NCI-H69 (cell line): ENCODE results near the gene GPR160.
"Not testable (repeated sequence)": the region's sequence is repeated elsewhere in the genome, so short reads cannot be mapped to it uniquely, and the experiment has no call there.

ENCODE experiments used
- DNase-seq: peaks from one replicate; lab custom pipeline; 2025; lab: John Stamatoyannopoulos, UW

GPR160 gene

DNA sequence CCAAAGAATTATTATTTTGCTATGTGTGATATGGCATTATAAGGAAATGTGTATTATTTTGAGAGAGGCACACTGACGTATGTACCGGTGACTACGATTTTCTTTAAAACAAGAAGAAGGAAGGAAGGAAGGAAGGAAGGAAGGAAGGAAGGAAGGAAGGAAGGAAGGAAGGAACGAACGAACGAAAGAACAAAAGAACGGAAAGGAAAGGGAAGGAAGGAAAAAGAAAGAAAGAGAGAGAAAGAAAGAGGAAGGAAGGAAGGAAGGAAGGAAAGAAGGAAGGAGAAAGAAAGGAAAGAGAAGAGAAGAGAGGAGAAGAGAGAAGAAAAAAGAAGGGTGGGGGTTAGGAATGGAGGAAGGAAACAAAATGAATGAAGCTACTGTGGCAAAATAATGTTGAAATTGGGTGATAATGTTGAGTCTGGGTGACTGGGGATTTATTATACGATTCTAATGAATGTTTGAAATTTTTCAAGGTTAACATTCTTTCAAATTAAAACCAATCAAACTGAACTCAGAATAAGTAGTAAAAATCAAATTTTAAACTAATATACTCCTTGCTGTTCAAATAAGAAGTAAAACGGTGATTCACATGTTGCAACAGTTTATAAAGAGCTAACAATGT, 73.5 kb downstream of the GPR160 start:
- DNase-seq = no peak

DNA sequence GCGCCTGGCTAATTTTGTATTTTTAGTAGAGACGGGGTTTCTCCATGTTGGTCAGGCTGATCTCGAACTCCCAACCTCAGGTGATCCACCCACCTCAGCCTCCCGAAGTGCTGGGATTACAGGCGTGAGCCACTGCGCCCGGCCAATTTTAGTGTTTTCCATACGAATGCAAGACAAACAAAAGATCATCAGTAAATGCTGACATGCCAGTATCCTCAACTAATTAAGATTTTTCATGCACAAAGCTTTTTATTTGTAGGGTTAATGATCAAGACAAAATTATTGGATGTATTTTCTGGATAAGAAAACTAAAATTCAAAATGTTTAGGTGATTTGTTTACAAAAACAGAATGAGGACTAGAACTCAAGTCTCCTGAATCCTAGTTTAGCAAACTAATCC, 76.4 kb downstream of the GPR160 start:
- DNase-seq = not testable (repeated sequence)

- peak; percentile 15 for DNase-seq
Observed at GRCh38 chr3:170117134-170117533, 79.3 kb downstream of the GPR160 start.

GRCh38 chr3:170128259-170128976, 90.6 kb downstream of the GPR160 start:
- peak; percentile 96 for DNase-seq

DNA sequence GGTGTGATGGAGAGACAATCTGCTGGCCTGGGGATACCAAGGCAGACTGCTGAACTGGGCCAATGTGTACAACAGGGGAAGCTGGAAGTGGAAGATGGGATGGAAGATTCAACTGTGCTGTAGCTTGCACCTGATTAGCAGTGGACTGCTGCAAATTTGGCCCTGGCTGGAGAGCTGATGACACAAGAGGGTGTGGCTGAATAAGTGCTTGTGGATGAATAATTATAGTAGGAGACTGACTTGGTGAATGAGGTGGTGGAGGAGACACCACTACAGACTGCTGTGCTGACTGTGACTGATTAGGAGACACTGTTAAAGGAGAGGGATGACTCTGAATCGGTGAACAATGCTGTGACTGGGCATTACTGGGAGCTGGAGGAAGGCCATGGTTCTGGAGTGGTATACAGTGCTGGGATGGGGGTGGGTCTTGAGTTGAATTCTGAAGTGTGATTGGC, 91.2 kb downstream of the GPR160 start:
- peak; percentile 92 for DNase-seq

DNA sequence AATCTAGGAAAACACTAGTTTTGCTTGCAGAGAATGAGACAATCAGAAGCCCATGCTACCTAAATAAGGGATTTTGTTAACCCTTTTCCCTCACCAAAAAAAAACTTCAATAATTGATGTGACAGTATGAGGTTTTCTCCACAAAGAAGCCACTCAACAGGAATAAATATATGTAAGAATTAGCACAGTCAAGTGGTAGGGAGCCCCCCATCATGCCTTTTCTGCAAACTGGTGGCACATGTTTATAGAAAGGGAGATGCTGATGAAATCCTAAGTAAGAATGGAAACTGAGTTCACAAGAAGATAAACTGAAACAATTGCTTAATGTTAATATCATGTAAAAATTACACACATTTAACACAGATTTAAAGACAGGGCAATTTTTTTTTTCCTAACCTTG, 92.7 kb downstream of the GPR160 start:
- DNase-seq = no peak

GRCh38 chr3:170132335-170132734, 94.5 kb downstream of the GPR160 start:
- no peak for DNase-seq
